Lung (tissue), 12 donors: ENCODE measurements around the gene SGCG. TPM values are rescaled to one million over a fixed set of nuclear protein-coding genes. Genes with fewer than 3 reads are reported as not detected.
A peak's percentile ranks its signal among the peaks of the same experiment; 100 is the strongest.

ENCODE experiments used
- ATAC-seq: fragments of 200-7000 bp; cut with Tn5 transposase; one replicate; pipeline ENCODE4 v1.9.1; 2020; ENCODE audit warnings: moderate number of reproducible peaks; ENCODE audit not compliant: insufficient read depth, low FRiP score
- DNase-seq, 3 donors: peaks; one replicate each; pipeline ENCODE4 v3.0.0-alpha.2; 2013 to 2017
- H3K27ac ChIP-seq, 2 donors: one replicate each; pipeline ENCODE4 v1.5.1; 2013; ENCODE audit warnings: mild to moderate bottlenecking in 2 of 2, moderate library complexity in 2 of 2, control low read depth in 1 of 2, inconsistent platforms in 1 of 2, low read depth in 1 of 2, low read length in 1 of 2
- H3K27me3 ChIP-seq, 3 donors: one replicate each; pipeline ENCODE4 v1.5.1; 2013; ENCODE audit warnings: low read length in 2 of 3; ENCODE audit not compliant: control insufficient read depth in 3 of 3, insufficient read depth in 3 of 3
- H3K36me3 ChIP-seq, 4 donors: one replicate each; pipeline ENCODE4 v1.5.1; 2013; ENCODE audit warnings: low read length in 4 of 4, mild to moderate bottlenecking in 1 of 4, moderate library complexity in 1 of 4; ENCODE audit not compliant: control insufficient read depth in 4 of 4, insufficient read depth in 4 of 4
- H3K4me1 ChIP-seq, 5 donors: one replicate each; pipeline ENCODE4 v1.5.1; 2013; ENCODE audit warnings: low read length in 5 of 5, mild to moderate bottlenecking in 2 of 5, moderate library complexity in 1 of 5; ENCODE audit not compliant: control insufficient read depth in 5 of 5, insufficient read depth in 5 of 5
- H3K4me3 ChIP-seq: one replicate; pipeline ENCODE4 v1.5.1; 2013; ENCODE audit warnings: mild to moderate bottlenecking, control low read depth, moderate library complexity
- H3K9ac ChIP-seq, 2 donors: one replicate each; pipeline ENCODE4 v1.5.1; 2013; ENCODE audit warnings: low read length in 2 of 2, control low read depth in 1 of 2; ENCODE audit not compliant: insufficient read depth in 1 of 2
- H3K9me3 ChIP-seq, 4 donors: one replicate each; pipeline ENCODE4 v1.5.1; 2013; ENCODE audit warnings: low read length in 3 of 4, mild to moderate bottlenecking in 1 of 4, moderate library complexity in 1 of 4; ENCODE audit not compliant: control insufficient read depth in 4 of 4, insufficient read depth in 3 of 4
- WGBS, 2 donors: extraction: QIAGEN DNeasy Blood & Tissue Kit; methylation state at CpG; one replicate each; pipeline ENCODE4 v1.1.7; 2013; 5-methylcytosine and 5-hydroxymethylcytosine counted together
- polyA plus RNA-seq, 2 donors: library from polyadenylated mRNA; stranded (reverse); fragments of 200-250 nt; gene quantifications; one replicate each; pipeline ENCODE4 v1.2.1, GENCODE V29; 2013
- total RNA-seq, 2 donors: library from RNA; depleted of rRNA in 1 of 2; stranded (reverse); fragments of >200 nt in 1 of 2; gene quantifications; one replicate each; pipeline ENCODE4 v1.2.1, GENCODE V29; 2014 to 2021
- TF ChIP-seq, protein P1 (sequence below): IDR thresholded peaks from 2 replicates; pipeline ENCODE4 v1.5.1; 2012; ENCODE audit warnings: mild to moderate bottlenecking; ENCODE audit errors: control extremely low read depth, extremely low read depth
- donor health status: control.
- donor health status: control.
- donor health status: Bipolar disorder and iron deficiency.
- donor health status: healthy.
- donor health status: DM: yes; HTN: yes; CAD: no.

Gene SGCG
- total and polyA plus RNA-seq, 4 donors = 0.41 to 5.5 (median 1.8) TPM

DNA sequence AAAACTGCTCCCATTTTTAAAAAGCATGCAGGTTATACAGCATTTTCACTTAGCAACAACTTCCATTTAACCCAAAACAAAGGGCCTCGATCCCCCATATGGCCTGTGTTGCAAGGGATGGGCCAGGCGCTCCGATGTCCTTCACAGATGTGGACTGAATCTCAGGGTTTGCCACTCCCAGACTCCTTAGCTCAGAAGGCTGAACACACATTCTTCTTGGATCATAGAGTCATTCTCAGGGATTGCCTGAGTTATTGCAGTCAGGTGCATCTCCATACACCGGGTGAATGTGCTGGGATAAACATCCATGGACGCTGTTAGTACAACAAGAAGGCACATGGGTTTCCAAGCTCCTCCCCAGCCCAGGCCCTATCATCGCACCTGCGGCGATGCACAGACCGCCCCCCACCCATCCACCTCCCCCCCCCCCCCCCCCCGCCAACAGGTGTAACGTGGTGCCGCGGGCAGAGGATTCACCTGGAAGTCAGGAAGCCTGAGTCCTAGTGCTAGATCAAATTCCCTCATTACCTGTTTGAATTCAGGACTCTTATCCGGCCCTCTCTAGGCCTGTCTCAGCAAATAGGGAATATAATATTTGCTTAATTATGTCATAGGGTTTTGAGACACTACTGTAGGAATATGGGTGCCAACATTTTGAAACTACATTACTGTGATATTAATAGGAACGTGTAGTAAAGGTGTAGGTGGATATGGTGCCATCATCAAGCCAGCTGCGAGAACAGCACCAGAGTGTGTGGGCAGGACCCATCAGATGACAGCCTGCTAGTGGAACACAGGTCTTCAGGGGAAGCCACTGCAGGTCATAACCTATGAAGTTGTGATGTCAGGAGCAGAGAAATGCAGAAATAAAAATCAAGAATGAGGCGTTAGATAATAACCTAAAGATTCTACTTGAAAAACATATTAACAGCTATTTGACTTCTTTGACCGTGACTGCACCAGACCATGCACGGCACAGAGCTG lies 141.9 kb downstream of the SGCG start:
- no peaks in the 10 kb centered on the region for H3K9me3 ChIP-seq
- H3K4me1 ChIP-seq = peaks cover 0 to 9% (median 0%) of the 10 kb centered on the region in 5 donors
- H3K36me3 ChIP-seq = peaks cover 0 to 4% (median 0%) of the 10 kb centered on the region in 4 donors
- no peaks in the 10 kb centered on the region for H3K27me3 ChIP-seq
- DNase-seq = no peak
- no peak overlapping the region for H3K4me3 ChIP-seq
- ATAC-seq = no peak
- no peak overlapping the region for H3K27ac ChIP-seq
- H3K9ac ChIP-seq = no peak overlapping the region
- TF ChIP-seq, protein P1, sequence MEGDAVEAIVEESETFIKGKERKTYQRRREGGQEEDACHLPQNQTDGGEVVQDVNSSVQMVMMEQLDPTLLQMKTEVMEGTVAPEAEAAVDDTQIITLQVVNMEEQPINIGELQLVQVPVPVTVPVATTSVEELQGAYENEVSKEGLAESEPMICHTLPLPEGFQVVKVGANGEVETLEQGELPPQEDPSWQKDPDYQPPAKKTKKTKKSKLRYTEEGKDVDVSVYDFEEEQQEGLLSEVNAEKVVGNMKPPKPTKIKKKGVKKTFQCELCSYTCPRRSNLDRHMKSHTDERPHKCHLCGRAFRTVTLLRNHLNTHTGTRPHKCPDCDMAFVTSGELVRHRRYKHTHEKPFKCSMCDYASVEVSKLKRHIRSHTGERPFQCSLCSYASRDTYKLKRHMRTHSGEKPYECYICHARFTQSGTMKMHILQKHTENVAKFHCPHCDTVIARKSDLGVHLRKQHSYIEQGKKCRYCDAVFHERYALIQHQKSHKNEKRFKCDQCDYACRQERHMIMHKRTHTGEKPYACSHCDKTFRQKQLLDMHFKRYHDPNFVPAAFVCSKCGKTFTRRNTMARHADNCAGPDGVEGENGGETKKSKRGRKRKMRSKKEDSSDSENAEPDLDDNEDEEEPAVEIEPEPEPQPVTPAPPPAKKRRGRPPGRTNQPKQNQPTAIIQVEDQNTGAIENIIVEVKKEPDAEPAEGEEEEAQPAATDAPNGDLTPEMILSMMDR = no peak
- WGBS, 2 donors = 87 to 92% methylated on average over 18 of the region's 19 CpGs

DNA sequence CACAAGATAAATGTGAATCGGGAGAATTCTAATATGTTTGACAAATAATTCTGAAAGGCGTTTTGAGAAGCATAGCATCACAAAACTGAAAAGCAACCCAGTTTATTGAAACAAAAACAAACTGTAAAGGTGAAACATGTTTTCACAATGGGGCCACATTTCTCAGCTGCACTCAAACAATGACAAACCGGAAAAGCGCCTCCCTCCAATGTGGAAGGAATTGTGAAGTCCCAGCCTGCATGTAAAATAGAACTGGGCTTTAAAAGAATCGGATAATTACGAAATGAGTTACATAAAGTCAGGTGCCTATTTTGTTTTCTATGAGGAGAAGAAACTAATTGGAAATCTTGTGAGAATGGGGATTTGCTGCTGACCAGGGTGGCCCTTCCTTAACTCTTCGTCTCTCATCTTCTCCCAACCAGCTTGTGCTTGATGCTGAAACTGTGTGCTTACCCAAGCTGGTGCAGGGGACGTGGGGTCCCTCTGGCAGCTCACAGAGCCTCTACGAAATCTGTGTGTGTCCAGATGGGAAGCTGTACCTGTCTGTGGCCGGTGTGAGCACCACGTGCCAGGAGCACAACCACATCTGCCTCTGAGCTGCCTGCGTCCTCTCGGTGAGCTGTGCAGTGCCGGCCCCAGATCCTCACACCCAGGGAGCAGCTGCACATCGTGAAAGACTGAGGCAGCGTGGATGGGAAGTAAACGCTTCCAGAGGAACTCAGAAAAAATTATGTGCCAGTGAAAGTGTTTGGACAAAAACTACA lies 143.3 kb downstream of the SGCG start:
- 64 to 69% methylated on average over 17 of the region's 17 CpGs for WGBS, 2 donors
- H3K4me1 ChIP-seq = peaks cover 0 to 9% (median 0%) of the 10 kb centered on the region in 5 donors
- no peak for ATAC-seq
- H3K27me3 ChIP-seq = no peaks in the 10 kb centered on the region
- no peaks in the 10 kb centered on the region for H3K9me3 ChIP-seq
- H3K9ac ChIP-seq = no peak overlapping the region
- peaks cover 0 to 4% (median 0%) of the 10 kb centered on the region in 4 donors for H3K36me3 ChIP-seq
- TF ChIP-seq, protein P1 = no peak
- H3K4me3 ChIP-seq = no peak overlapping the region
- no peak overlapping the region for H3K27ac ChIP-seq
- peak; percentile 15 to 28 (median 24) for DNase-seq

DNA sequence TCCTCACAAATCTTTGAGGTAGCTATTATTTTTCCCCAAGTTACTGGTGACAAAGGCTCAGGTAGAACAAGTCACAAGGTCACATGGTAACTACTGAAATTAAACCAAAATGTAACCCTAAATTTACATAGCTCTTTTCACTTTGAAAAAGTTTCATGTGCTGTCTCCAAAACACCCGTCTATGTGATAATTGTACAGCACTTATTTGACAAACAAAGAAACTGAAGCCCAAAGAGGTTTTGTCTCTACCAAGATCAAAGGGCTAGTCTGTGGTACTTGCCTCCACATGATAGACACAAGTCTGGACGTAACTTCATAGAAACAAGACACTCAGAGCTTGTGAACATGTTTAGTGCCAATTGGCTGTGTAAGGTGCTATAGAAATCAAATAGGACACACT lies 144.4 kb downstream of the SGCG start:
- H3K4me1 ChIP-seq = peaks cover 0 to 9% (median 0%) of the 10 kb centered on the region in 5 donors
- H3K27ac ChIP-seq = no peak overlapping the region
- TF ChIP-seq, protein P1 = no peak
- H3K36me3 ChIP-seq = peaks cover 0 to 4% (median 0%) of the 10 kb centered on the region in 4 donors
- no peaks in the 10 kb centered on the region for H3K27me3 ChIP-seq
- H3K9me3 ChIP-seq = no peaks in the 10 kb centered on the region
- no peak overlapping the region for H3K4me3 ChIP-seq
- DNase-seq (no peak), ATAC-seq (no peak)
- no peak overlapping the region for H3K9ac ChIP-seq
- 75 to 81% methylated on average over 2 of the region's 2 CpGs for WGBS, 2 donors
